Uterus (tissue), 2 donors: ENCODE data around the gene PCDHB1.

Experiments
- POLR2A ChIP-seq, 2 donors: fragments of 450-650 bp; IDR thresholded peaks; one replicate each; pipeline ENCODE4 v1.6.1; 2016; ENCODE audit warnings: antibody characterized with exemption in 2 of 2, mild to moderate bottlenecking in 1 of 2, moderate library complexity in 1 of 2
- TF ChIP-seq, protein P1 (sequence below), 4 experiments: fragments of 200-600 bp in 2 of 4; fragments of 450-650 bp in 2 of 4; sonication (generic) in 2 of 4; IDR thresholded peaks; one replicate each; pipeline ENCODE4 v1.5.1; 2016 to 2019; ENCODE audit warnings: antibody characterized with exemption in 4 of 4, mild to moderate bottlenecking in 2 of 4, moderate library complexity in 1 of 4

DNA sequence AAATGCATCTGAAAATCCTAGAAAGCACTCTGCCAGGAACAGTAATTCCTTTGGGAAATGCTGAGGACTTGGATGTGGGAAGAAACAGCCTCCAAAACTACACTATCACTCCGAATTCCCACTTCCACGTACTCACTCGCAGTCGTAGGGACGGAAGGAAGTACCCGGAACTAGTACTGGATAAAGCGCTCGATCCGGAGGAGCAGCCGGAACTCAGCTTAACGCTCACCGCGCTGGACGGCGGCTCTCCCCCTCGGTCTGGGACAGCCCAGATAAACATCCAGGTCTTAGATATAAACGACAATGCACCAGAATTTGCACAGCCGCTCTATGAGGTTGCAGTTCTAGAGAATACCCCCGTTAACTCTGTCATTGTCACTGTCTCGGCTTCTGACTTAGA lies 49.9 kb downstream of the PCDHB1 start:
- TF ChIP-seq, protein P1, sequence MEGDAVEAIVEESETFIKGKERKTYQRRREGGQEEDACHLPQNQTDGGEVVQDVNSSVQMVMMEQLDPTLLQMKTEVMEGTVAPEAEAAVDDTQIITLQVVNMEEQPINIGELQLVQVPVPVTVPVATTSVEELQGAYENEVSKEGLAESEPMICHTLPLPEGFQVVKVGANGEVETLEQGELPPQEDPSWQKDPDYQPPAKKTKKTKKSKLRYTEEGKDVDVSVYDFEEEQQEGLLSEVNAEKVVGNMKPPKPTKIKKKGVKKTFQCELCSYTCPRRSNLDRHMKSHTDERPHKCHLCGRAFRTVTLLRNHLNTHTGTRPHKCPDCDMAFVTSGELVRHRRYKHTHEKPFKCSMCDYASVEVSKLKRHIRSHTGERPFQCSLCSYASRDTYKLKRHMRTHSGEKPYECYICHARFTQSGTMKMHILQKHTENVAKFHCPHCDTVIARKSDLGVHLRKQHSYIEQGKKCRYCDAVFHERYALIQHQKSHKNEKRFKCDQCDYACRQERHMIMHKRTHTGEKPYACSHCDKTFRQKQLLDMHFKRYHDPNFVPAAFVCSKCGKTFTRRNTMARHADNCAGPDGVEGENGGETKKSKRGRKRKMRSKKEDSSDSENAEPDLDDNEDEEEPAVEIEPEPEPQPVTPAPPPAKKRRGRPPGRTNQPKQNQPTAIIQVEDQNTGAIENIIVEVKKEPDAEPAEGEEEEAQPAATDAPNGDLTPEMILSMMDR (IDR thresholded peaks at IDR 0.05), result no peak
- TF ChIP-seq POLR2A (IDR thresholded peaks at IDR 0.05), result no peak
